ENCODE results near the gene COG5. TPM values are rescaled to one million over a fixed set of nuclear protein-coding genes. Genes with fewer than 3 reads are reported as not detected.

COG5 gene
- total and polyA plus RNA-seq, 12 donors, result 4.4 to 43.8 (median 32.8) TPM

GRCh38 chr7:107446988-107447387 lies 116.7 kb downstream of the COG5 start:
- 96 to 100% (median 100%) methylated on average over 1 of the region's 1 CpG for WGBS, 4 donors
- H3K27me3 ChIP-seq, result no peaks in the 10 kb centered on the region
- no peak overlapping the region for H3K4me3 ChIP-seq
- no peak for TF ChIP-seq CTCF (IDR thresholded peaks at IDR 0.05)
- TF ChIP-seq POLR2A (IDR thresholded peaks at IDR 0.05), result no peak
- no peak for DNase-seq
- H3K36me3 ChIP-seq (replicated peaks in 1 of 2), result no peaks in the 10 kb centered on the region
- no peak overlapping the region for H3K27ac ChIP-seq
- H3K4me1 ChIP-seq (replicated peaks in 1 of 2), result no peaks in the 10 kb centered on the region
- no peaks in the 10 kb centered on the region for H3K9me3 ChIP-seq (replicated peaks in 1 of 3)
- intact Hi-C loops (cut with DNase I), result no loop called here

- intact Hi-C loops (cut with DNase I), result no loop called here
- Histone ChIP-seq H3K4me3 (no peak overlapping the region), H3K4me1 (replicated peaks in 1 of 2) (no peaks in the 10 kb centered on the region), H3K27ac (no peak overlapping the region), H3K27me3 (no peaks in the 10 kb centered on the region), H3K36me3 (replicated peaks in 1 of 2) (no peaks in the 10 kb centered on the region), H3K9me3 (replicated peaks in 1 of 3) (no peaks in the 10 kb centered on the region)
- TF ChIP-seq CTCF (IDR thresholded peaks at IDR 0.05) (no peak), POLR2A (IDR thresholded peaks at IDR 0.05) (no peak)
- WGBS, 4 donors, result 94 to 100% (median 99%) methylated on average over 1 of the region's 1 CpG
- no peak for DNase-seq
Measured at GRCh38 chr7:107446531-107446930, 117.2 kb downstream of the COG5 start.

GRCh38 chr7:107442678-107443077 lies 121.0 kb downstream of the COG5 start:
- Histone ChIP-seq H3K4me1 (replicated peaks in 1 of 2) (no peaks in the 10 kb centered on the region), H3K9me3 (replicated peaks in 1 of 3) (no peaks in the 10 kb centered on the region), H3K27me3 (no peaks in the 10 kb centered on the region), H3K36me3 (replicated peaks in 1 of 2) (no peaks in the 10 kb centered on the region), H3K4me3 (no peak overlapping the region), H3K27ac (no peak overlapping the region)
- WGBS, 4 donors, result 96 to 100% (median 98%) methylated on average over 1 of the region's 1 CpG
- intact Hi-C loops (cut with DNase I), result no loop called here
- DNase-seq, result no peak
- TF ChIP-seq CTCF (IDR thresholded peaks at IDR 0.05) (no peak), POLR2A (IDR thresholded peaks at IDR 0.05) (no peak)

GRCh38 chr7:107441581-107442422 lies 121.9 kb downstream of the COG5 start:
- no peak for DNase-seq
- Histone ChIP-seq H3K27ac (no peak overlapping the region), H3K36me3 (replicated peaks in 1 of 2) (no peaks in the 10 kb centered on the region), H3K9me3 (replicated peaks in 1 of 3) (no peaks in the 10 kb centered on the region), H3K4me1 (replicated peaks in 1 of 2) (no peaks in the 10 kb centered on the region), H3K4me3 (no peak overlapping the region), H3K27me3 (no peaks in the 10 kb centered on the region)
- intact Hi-C loops (cut with DNase I), result no loop called here
- TF ChIP-seq CTCF (IDR thresholded peaks at IDR 0.05) (no peak), POLR2A (IDR thresholded peaks at IDR 0.05) (no peak)

Data from adrenal gland (tissue), 12 donors.